ENCODE measurements around the gene SKP1.
"Not testable (repeated sequence)": the region's sequence is repeated elsewhere in the genome, so short reads cannot be mapped to it uniquely, and the experiment has no call there.

SKP1 gene

DNA sequence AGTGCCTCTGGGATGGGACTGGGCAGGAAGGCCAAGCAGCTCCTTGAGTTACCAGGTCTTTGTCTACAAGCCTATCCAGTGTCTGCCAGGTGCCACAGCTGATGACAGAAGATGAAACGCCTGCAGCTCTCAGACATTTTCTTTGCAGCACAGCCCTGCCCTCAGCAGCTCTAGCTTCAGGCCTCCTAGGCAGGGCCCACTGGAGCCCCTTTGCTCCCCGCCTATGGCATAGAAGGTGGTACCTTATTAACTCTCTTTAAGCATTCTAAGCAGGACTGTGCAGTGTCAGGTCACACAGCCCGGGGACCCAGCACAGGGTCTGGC is 1.3 kb upstream of the SKP1 start:
- in situ Hi-C loops (cut with MboI; ENCODE audit: low sequenced_read_pairs), result loop anchor here (25.0 kb wide), 1 partner anchor 409 kb away; no protein-coding TSS in a partner anchor

DNA sequence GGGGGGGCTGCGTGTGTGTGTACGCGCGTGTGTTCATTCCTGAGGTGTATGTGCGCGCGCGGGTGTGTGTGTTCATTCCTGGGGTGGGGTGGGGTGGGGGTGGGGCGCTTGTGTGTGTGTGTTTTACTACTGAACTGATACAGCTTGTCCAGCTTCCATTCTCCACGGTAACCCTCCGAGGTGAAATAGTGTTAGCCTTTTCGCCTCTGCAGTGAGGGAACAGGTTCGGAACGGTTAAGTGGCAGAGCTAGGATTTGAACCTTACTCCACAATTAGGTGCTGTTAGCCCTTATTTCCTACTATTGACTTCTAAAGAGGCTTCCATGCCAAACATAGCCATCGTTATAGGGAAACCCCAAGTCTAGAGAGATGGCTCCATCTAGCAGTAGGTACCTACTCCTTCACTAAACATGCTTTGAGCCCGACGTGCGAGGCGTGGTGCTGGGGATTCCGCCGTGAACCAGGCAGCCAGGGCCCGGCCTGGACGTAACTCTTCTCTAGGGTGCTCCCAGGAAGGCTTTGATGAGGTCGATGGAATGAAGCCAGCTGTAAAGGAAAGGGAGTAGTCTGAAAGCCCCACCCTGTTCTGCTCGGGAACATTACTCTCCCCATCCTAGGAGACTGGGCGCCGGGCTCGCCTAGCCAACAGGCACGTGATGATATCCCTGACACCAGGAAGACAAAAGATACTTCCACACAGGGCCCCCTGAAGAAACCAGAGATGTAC is 782 bp upstream of the SKP1 start:
- in situ Hi-C loops (cut with MboI; ENCODE audit: low sequenced_read_pairs), result loop anchor here (25.0 kb wide), 1 partner anchor 410 kb away; no protein-coding TSS in a partner anchor

DNA sequence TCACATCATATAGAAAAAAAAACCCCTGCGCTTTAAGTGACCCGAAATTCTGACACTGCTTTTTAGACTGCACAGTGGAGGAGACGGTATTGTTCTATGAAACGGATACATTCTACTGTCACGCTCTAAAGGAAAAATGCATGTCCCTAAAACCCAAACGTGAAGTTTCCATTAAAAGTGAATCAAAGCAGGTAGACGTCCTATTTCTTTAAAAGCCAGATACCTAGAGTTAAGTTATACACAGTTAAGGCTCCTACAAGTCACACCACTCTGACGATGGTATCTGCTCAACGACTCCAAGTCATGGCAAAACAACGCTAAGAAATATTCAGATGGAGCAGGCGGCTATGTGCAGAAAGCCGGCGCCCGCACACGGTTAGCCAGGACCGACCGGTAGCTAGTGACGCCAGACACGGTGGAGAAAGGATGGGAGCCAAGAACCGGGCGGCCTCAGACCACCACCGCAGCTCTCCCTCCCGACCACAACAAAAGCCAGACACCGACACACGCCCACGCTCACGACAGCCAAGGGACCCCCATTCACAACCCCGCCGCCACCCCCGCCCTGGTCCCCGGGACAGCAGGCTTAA is 734 bp downstream of the SKP1 start:
- in situ Hi-C loops (cut with MboI; ENCODE audit: low sequenced_read_pairs), result loop anchor here (25.0 kb wide), 1 partner anchor 411 kb away; no protein-coding TSS in a partner anchor

DNA sequence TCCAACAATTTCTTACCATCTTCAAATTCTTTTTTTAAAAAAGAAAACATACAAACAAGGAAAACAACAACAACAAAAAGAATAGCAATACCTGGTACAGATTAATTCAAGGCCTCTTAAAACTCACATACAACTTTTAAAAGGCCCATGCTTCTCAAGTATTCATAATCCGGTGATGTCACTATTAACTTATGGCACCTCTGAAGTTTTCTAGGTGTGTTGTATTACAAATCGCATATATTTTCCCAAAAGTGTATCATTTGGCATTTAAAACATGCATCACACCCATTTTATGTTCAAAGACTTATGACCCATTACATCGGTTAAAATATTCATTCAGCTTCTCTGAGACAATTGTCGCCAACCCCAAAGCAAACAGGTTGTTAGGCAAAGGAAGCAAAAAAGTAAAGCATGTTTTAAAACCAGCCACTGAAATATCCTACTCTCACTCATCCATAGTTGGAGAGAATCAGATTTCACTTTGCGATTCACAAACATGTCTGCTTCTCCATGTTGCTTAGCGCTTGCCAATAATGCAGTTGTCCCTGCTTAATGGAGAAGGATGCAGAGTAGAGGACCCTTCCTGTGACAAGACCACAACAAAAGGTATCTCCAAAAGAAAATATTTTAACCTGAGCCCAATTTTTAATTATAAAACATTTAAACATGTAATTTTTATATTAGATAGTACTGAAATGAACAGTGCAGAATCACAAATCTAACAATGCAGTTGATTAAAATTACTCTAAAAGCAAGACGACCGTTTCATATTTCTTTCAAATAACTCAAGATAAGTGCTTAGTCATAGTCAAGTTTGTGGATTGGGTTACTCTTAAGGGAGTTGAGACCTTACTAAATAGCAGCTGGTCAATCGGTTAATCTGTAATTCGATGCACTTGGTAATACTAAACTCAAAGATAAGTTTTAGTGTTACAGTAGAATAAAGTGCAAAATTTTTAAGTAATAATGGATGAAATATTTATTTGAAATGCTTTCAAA is 1.6 kb downstream of the SKP1 start:
- in situ Hi-C loops (cut with MboI; ENCODE audit: low sequenced_read_pairs), result loop anchor here (25.0 kb wide), 1 partner anchor 412 kb away; no protein-coding TSS in a partner anchor

DNA sequence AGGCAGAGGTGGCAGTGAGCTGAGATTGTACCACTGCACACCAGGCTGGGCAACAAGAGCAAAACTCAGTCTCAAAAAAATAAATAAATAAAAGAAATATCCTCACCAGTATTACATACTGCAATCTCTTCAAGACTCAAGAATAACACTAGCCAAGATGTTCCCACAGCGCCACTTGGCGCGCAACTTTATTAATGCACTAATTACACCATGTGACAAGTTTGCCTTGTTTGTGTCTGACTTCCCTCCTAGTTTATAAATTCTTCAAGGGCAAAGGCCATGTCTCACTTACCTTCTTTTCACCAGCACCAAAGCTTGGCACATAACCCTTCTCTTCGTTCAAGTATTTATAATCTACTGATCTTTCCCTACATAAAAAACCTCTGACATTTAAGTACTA is 4.8 kb downstream of the SKP1 start:
- in situ Hi-C loops (cut with MboI; ENCODE audit: low sequenced_read_pairs), result no loop called here

DNA sequence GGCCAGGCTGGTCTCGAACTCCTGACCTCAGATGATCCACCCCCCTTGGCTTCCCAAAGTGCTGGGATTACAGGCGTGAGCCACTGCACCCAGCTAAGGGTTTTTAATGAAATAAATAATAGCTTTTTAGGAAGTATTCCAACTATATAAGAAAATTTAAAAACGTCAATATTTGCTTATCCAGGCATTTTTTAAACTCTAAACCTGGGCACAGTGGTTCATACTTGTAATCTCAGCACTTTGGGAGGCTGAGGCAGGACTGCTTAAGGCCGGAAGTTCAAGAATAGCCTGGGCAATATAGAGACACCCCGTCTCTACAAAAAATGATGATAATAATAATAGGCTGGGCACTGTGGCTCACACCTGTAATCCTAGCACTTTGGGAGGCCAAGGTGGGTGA is 14.2 kb downstream of the SKP1 start:
- in situ Hi-C loops (cut with MboI; ENCODE audit: low sequenced_read_pairs), result no loop called here

DNA sequence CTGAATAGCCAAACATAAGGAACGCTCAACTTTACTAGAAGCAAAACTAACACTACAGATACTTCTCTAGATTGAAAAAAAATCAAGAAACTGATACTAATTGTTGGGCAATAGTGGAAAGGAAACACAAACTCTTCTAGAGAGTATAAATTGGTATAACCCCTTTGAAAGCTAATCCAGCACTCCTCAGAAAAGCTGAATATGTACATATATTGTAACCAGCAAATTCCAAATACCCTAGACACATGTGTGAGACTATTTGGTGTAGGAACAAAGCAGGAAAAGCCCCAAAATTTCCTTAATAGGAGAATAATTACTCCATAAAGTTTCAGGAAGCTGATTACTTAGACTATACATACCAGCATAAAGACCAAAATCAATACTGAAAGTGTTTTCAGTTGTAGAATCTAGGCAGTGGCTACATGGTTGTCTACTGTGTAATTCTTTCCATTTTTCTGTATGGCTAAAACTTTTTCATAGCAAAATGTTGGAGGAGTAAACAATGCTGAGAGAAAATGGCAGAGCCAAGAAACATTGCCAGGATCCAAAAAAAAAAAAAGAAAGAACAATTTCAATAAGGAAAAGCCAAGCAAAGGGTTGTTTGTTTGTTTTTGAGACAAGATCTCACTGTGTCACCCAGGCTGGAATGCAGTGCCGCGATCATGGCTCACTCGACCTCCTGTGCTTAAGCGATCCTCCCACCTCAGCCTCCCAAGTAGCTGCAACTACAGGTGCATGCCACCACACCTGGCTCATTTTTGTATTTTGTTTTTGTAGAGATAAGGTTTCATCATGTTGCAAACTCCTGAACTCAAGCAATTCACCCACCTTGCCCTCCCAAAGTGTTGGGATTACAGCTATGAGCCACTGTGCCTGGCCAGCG is 15.0 kb downstream of the SKP1 start:
- in situ Hi-C loops (cut with MboI; ENCODE audit: low sequenced_read_pairs), result no loop called here

DNA sequence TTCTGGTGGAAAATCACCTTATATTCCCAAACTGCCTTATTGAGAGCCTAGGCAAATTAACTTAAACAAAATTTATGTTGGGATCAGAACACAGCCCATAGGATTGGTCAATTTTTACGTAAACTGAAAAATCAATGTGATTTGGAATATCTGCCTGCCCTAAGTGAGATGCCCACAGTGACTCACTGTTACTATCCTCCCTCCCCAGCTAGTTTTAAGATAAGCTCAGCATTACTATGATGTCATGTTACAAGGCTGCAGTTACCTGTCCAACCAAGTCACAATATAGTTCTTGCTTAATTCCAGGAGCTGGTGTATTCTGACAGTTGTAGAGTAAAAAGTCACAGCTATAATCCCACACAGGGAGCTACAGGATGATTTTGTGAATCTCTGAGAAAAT is 23.1 kb downstream of the SKP1 start:
- in situ Hi-C loops (cut with MboI; ENCODE audit: low sequenced_read_pairs), result no loop called here

DNA sequence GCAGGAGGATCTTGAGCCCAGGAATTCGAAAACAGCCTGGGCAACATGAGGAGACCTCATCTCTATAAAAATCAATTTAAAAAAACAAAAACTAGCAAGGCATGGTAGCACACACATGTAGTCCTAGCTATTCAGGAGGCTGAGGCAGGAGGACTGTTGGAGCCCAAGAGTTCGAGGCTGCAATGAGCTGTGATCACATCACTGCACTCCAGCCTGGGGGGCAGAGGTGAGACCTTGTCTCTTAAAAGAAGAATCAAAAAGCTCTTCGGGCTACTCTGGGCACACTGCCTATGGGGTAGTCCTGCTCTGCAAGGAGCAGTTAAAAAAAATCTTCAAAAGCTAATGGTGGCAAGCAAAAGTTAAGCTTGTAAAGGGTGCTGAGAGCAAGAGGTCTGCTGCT is 23.5 kb downstream of the SKP1 start:
- in situ Hi-C loops (cut with MboI; ENCODE audit: low sequenced_read_pairs), result no loop called here

DNA sequence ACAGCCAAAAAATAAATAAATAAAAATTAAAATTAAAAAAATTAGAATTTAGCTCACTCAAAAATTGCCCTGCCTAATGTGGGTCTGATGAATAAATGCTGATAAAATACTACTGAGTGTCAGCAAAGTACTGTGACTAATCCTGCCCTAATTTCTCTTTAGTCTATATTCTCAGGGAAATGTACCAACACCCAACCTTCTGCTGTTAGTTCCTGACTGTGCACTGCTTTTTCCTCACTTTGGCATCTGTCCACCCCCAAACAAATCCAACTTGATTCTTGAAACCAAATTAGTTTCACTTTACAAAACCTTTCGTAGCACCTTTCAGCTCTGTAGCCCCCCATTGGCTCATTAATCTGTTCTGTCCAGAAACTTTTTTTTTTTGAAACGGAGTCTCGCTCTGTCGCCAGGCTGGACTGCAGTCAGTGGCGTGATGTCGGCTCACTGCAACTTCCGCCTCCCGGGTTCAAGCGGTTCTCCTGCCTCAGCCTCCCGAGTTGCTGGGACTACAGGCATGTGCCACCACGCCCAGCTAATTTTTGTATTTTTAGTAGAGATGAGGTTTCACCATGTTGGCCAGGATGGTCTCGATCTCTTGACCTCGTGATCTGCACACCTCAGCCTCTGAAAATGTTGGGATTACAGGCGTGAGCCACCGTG is 24.4 kb downstream of the SKP1 start:
- in situ Hi-C loops (cut with MboI; ENCODE audit: low sequenced_read_pairs), result not testable (repeated sequence)

DNA sequence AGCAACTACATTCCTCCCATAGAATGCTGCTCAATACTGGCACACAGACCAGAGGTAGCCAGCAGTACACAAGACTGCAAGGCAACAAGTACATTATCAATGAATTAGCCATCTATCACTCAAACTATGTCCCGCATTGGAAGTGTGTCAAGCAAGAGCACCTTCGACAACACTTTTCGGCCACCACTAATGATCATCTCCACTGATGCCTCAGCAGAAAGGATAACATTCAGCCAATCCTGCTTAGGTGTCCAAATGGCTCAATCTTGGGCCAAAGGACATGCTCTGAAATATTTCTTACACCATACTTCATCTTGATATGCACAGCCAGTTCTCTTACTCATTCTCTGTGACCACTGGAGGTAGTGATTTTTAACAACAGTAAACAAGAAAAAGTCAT is 25.0 kb downstream of the SKP1 start:
- in situ Hi-C loops (cut with MboI; ENCODE audit: low sequenced_read_pairs), result no loop called here

DNA sequence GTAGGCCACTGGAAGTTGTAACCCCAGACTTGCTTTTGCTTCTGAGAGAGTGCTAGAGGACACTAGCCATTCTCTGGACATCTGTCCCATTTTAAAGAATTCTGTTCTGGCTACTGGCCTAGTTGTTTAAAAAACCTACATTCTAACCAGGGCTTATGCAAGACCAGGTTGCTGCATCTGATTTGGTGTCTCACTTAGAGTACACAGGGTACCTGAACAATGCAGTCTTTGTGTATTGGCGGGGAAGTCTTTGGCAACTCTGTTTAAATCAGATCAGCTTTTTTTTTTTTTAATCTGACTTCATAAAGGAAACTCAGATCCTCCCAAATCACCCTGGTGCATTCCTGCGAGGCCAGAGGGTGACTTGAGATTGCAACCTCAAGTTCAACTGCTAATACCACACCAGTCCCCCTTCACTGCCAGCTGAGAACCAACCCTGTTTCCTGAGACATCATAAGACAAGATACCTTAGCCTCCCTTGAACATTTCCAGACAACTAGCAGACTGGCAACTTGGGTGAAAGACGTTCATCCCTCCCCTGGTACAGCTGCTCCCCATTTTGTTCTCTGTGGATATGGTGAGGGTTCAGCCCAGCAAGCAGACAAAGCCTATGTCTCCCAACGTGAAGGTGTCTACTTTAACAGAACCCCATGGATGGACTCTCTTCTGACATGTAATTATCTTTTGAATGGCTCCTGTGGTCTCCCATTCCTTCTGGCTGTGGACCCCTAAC is 27.0 kb downstream of the SKP1 start:
- in situ Hi-C loops (cut with MboI; ENCODE audit: low sequenced_read_pairs), result no loop called here

DNA sequence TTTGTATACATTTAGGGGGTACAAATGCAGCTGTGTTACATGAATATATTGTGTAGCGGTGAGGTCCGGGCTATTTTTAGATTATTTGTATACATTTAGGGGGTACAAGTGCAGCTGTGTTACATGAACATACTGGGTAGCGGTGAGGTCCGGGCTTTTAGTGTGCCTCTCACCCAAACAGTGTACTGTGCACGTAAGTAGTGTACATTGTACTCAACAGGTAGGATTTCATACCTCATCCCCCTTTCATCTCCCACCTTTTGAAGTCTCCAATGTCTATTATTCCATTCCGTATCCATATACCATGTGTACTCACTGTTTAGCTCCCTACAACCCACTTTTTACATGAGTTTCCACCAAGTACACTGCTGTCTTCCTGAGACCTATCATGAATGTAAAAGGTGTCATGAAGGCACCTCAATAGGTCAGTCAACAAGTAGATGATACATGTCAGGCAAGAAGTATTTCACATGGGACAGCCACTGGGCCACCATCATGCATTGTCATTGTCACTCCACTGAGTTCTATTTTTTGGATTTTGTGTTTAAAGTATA is 27.7 kb downstream of the SKP1 start:
- in situ Hi-C loops (cut with MboI; ENCODE audit: low sequenced_read_pairs), result no loop called here

DNA sequence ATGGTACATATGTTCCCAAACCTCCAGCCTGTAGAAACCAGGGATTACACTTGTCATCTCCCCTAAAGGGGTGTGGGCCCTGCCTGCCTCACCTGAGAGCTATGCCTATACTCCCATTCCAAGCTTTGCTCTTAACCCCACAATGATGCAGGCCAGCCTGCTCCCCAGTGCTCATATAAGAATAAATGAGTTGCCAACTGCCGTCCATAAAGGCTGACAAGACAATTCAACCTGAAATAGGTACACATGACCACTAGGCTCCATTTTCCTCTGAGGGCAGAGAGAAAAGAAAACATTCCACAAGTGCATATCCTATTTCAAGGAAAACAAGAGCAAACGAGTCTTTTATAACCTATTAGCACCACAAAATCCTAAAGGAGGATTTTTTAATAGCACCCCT is 28.4 kb downstream of the SKP1 start:
- in situ Hi-C loops (cut with MboI; ENCODE audit: low sequenced_read_pairs), result no loop called here

- in situ Hi-C loops (cut with MboI; ENCODE audit: low sequenced_read_pairs), result no loop called here
Observed at GRCh38 chr5:134146651-134147518, 29.9 kb downstream of the SKP1 start.

GRCh38 chr5:134145779-134146581 is 30.8 kb downstream of the SKP1 start:
- in situ Hi-C loops (cut with MboI; ENCODE audit: low sequenced_read_pairs), result no loop called here

- in situ Hi-C loops (cut with MboI; ENCODE audit: low sequenced_read_pairs), result no loop called here
Observed at GRCh38 chr5:134145041-134145757, 31.6 kb downstream of the SKP1 start.

Data from HL-60/S4 (cell line).